Measurements from ENCODE around the gene CEMIP.
A peak's percentile ranks its signal among the peaks of the same experiment; 100 is the strongest.

CEMIP gene

GRCh38 chr15:80988148-80988796 lies 209.1 kb downstream of the CEMIP start:
- TF ChIP-seq CTCF (IDR thresholded peaks at IDR 0.05; ENCODE audit: low read depth, low read length), result no peak
- peak overlapping the region; percentile 91 for H3K4me3 ChIP-seq (replicated peaks in 1 of 2; ENCODE audit: low read depth in 2 of 2, low read length in 2 of 2)
- DNase-seq (ENCODE audit: low read depth in 2 of 2), result no peak

GRCh38 chr15:80989081-80989517 lies 209.9 kb downstream of the CEMIP start:
- no peak for TF ChIP-seq CTCF (IDR thresholded peaks at IDR 0.05; ENCODE audit: low read depth, low read length)
- DNase-seq (ENCODE audit: low read depth in 2 of 2), result no peak
- peak overlapping the region; percentile 91 for H3K4me3 ChIP-seq (replicated peaks in 1 of 2; ENCODE audit: low read depth in 2 of 2, low read length in 2 of 2)

- no peak for TF ChIP-seq CTCF (IDR thresholded peaks at IDR 0.05; ENCODE audit: low read depth, low read length)
- peak within 1 kb of the TSS; percentile 91 for H3K4me3 ChIP-seq (replicated peaks in 1 of 2; ENCODE audit: low read depth in 2 of 2, low read length in 2 of 2)
- peak; percentile 97 for DNase-seq (ENCODE audit: low read depth in 2 of 2)
Observed at GRCh38 chr15:80989518-80990478, 210.6 kb downstream of the CEMIP start, which contains the start of gene MESD. MESD (minus strand) TSS chr15:80989819; CDS start chr15:80989791, 28 bp downstream.

GRCh38 chr15:80990955-80991354 lies 211.8 kb downstream of the CEMIP start:
- no peak for TF ChIP-seq CTCF (IDR thresholded peaks at IDR 0.05; ENCODE audit: low read depth, low read length)
- no peak overlapping the region for H3K4me3 ChIP-seq (replicated peaks in 1 of 2; ENCODE audit: low read depth in 2 of 2, low read length in 2 of 2)
- no peak for DNase-seq (ENCODE audit: low read depth in 2 of 2)

- DNase-seq (ENCODE audit: low read depth in 2 of 2), result peak; percentile 85 to 93
- no peak overlapping the region for H3K4me3 ChIP-seq (replicated peaks in 1 of 2; ENCODE audit: low read depth in 2 of 2, low read length in 2 of 2)
- peak; percentile 12 for TF ChIP-seq CTCF (IDR thresholded peaks at IDR 0.05; ENCODE audit: low read depth, low read length)
Observed at GRCh38 chr15:80991421-80991820, 212.3 kb downstream of the CEMIP start.

- DNase-seq (ENCODE audit: low read depth in 2 of 2), result no peak
- TF ChIP-seq CTCF (IDR thresholded peaks at IDR 0.05; ENCODE audit: low read depth, low read length), result no peak
- no peak overlapping the region for H3K4me3 ChIP-seq (replicated peaks in 1 of 2; ENCODE audit: low read depth in 2 of 2, low read length in 2 of 2)
Observed at GRCh38 chr15:80992006-80992405, 212.8 kb downstream of the CEMIP start.

All from cardiac fibroblast (primary cell).